Smooth muscle cell (in vitro differentiated cells): ENCODE data around the gene LRRC72. TPM values are rescaled to one million over a fixed set of nuclear protein-coding genes. Genes with fewer than 3 reads are reported as not detected.

Source experiments
- DNase-seq: peaks from one replicate; lab custom pipeline; 2025; ENCODE audit not compliant: unreplicated experiment; lab: John Stamatoyannopoulos, UW
- H2AFZ ChIP-seq: fragments of 200-600 bp; sonication (generic); 2 replicates; pipeline ENCODE4 v1.6.0; 2016; ENCODE audit warnings: antibody characterized with exemption, low read depth, mild to moderate bottlenecking
- H3F3A ChIP-seq: fragments of 200-600 bp; sonication (generic); 2 replicates; pipeline ENCODE4 v1.6.0; 2017; ENCODE audit warnings: antibody characterized with exemption, low read depth
- H3K27ac ChIP-seq: fragments of 200-600 bp; sonication (generic); 2 replicates; pipeline ENCODE4 v1.5.1; 2016; ENCODE audit warnings: low read depth, mild to moderate bottlenecking
- H3K27me3 ChIP-seq: fragments of 200-600 bp; sonication (generic); 2 replicates; pipeline ENCODE4 v1.6.1; 2016; ENCODE audit warnings: low read depth, mild to moderate bottlenecking
- H3K36me3 ChIP-seq: fragments of 200-600 bp; sonication (generic); 2 replicates; pipeline ENCODE4 v1.5.1; 2016; ENCODE audit warnings: low read depth
- H3K4me1 ChIP-seq: fragments of 200-600 bp; sonication (generic); 2 replicates; pipeline ENCODE4 v1.5.1; 2016; ENCODE audit warnings: low read depth
- H3K4me2 ChIP-seq: fragments of 200-600 bp; sonication (generic); 2 replicates; pipeline ENCODE4 v1.6.0; 2016; ENCODE audit warnings: mild to moderate bottlenecking
- H3K4me3 ChIP-seq: fragments of 200-600 bp; sonication (generic); 2 replicates; pipeline ENCODE4 v1.5.1; 2016; ENCODE audit warnings: mild to moderate bottlenecking
- H3K79me2 ChIP-seq: fragments of 200-600 bp; sonication (generic); 2 replicates; pipeline ENCODE4 v1.6.0; 2016; ENCODE audit warnings: low read depth, mild to moderate bottlenecking
- H3K9ac ChIP-seq: fragments of 200-600 bp; sonication (generic); 2 replicates; pipeline ENCODE4 v1.6.0; 2016; ENCODE audit warnings: low read depth
- H3K9me3 ChIP-seq: fragments of 200-600 bp; sonication (generic); replicated peaks from 2 replicates; pipeline ENCODE4 v1.5.1; 2016; ENCODE audit warnings: low read depth
- H4K20me1 ChIP-seq: fragments of 200-600 bp; sonication (generic); 2 replicates; pipeline ENCODE4 v1.6.0; 2016; ENCODE audit warnings: low read depth
- CTCF ChIP-seq: fragments of 200-600 bp; sonication (generic); IDR thresholded peaks from 2 replicates; pipeline ENCODE4 v1.5.1; 2017; ENCODE audit warnings: borderline replicate concordance, mild to moderate bottlenecking, antibody characterized with exemption; ENCODE audit not compliant: insufficient read depth, poor library complexity, severe bottlenecking
- WGBS: methylation state at CpG from one replicate; pipeline ENCODE4 v1.1.7; 2016; ENCODE audit warnings: low lambda C conversion rate; 5-methylcytosine and 5-hydroxymethylcytosine counted together
- polyA plus RNA-seq: library from polyadenylated mRNA; unstranded; fragments of >200 nt; fragmentation: Nextera tagmentation; extraction: Ambion mirVana; gene quantifications from 2 replicates; pipeline ENCODE4 v1.2.1, GENCODE V29; 2016
- total RNA-seq: library from RNA; depleted of rRNA; stranded (reverse); fragments of >200 nt; gene quantifications from 2 replicates; pipeline ENCODE4 v1.2.3, GENCODE V29; 2014

LRRC72 gene
- total and polyA plus RNA-seq, 2 experiments from 2014 or later: not detected

GRCh38 chr7:16484453-16485158 lies 42.0 kb upstream of the LRRC72 start:
- 51% methylated on average over 4 of the region's 4 CpGs for WGBS
- Histone ChIP-seq H3K79me2 (no peaks in the 10 kb centered on the region), H3K4me3 (no peak overlapping the region), H3K27me3 (no peaks in the 10 kb centered on the region), H3K27ac (peak overlapping the region; percentile 84), H3K4me1 (no peaks in the 10 kb centered on the region), H4K20me1 (no peaks in the 10 kb centered on the region), H3K36me3 (no peaks in the 10 kb centered on the region), H3F3A (no peaks in the 10 kb centered on the region), H3K4me2 (no peak overlapping the region), H2AFZ (peak overlapping the region; percentile 5), H3K9ac (peak overlapping the region; percentile 76), H3K9me3 (no peaks in the 10 kb centered on the region)
- TF ChIP-seq CTCF: no peak
- DNase-seq: no peak

GRCh38 chr7:16491148-16491547 lies 35.5 kb upstream of the LRRC72 start:
- no peak for TF ChIP-seq CTCF
- 72% methylated on average over 2 of the region's 2 CpGs for WGBS
- H3K79me2 ChIP-seq: no peaks in the 10 kb centered on the region

GRCh38 chr7:16492513-16493062 lies 34.0 kb upstream of the LRRC72 start:
- Histone ChIP-seq H3K36me3 (no peaks in the 10 kb centered on the region), H3K9me3 (no peaks in the 10 kb centered on the region), H2AFZ (peak overlapping the region; percentile 79), H3K27ac (peak overlapping the region; percentile 60), H3K27me3 (no peaks in the 10 kb centered on the region), H3K4me1 (peaks cover 7% of the 10 kb centered on the region), H3K79me2 (no peaks in the 10 kb centered on the region), H3K9ac (peak overlapping the region; percentile 8), H3K4me3 (no peak overlapping the region), H4K20me1 (no peaks in the 10 kb centered on the region), H3F3A (no peaks in the 10 kb centered on the region), H3K4me2 (peak overlapping the region; percentile 40)
- WGBS: 30% methylated on average over 3 of the region's 3 CpGs
- DNase-seq: no peak
- no peak for TF ChIP-seq CTCF

More at GRCh38 chr7:16491148-16491547, 35.5 kb upstream of the LRRC72 start:
- no peak overlapping the region for H3K4me3 ChIP-seq
- no peak overlapping the region for H3K27ac ChIP-seq
- no peaks in the 10 kb centered on the region for H3F3A ChIP-seq
- no peaks in the 10 kb centered on the region for H3K27me3 ChIP-seq
- no peaks in the 10 kb centered on the region for H3K9me3 ChIP-seq
- DNase-seq: no peak
- no peak overlapping the region for H3K9ac ChIP-seq
- H4K20me1 ChIP-seq: no peaks in the 10 kb centered on the region
- peak overlapping the region; percentile 61 for H2AFZ ChIP-seq
- peaks cover 7% of the 10 kb centered on the region for H3K4me1 ChIP-seq
- H3K4me2 ChIP-seq: no peak overlapping the region
- H3K36me3 ChIP-seq: no peaks in the 10 kb centered on the region

- Histone ChIP-seq H3K4me3 (no peak overlapping the region), H3K27ac (no peak overlapping the region), H3K9me3 (no peaks in the 10 kb centered on the region), H4K20me1 (no peaks in the 10 kb centered on the region), H3F3A (no peaks in the 10 kb centered on the region), H3K4me1 (peaks cover 7% of the 10 kb centered on the region), H3K4me2 (no peak overlapping the region), H3K27me3 (no peaks in the 10 kb centered on the region), H3K36me3 (no peaks in the 10 kb centered on the region), H2AFZ (no peak overlapping the region), H3K79me2 (no peaks in the 10 kb centered on the region), H3K9ac (no peak overlapping the region)
- no peak for TF ChIP-seq CTCF
- 92% methylated on average over 2 of the region's 2 CpGs for WGBS
- DNase-seq: no peak
Observed at GRCh38 chr7:16493266-16493665, 33.4 kb upstream of the LRRC72 start.
